ENCODE data around the gene RYR2.

GRCh38 chr1:237565236-237565635 is 523.3 kb downstream of the RYR2 start:
- TF ChIP-seq CTCF (IDR thresholded peaks at IDR 0.05) (no peak), POLR2A (IDR thresholded peaks at IDR 0.05) (no peak)

All from heart left ventricle (tissue), 13 donors.